Neural crest cell (in vitro differentiated cells): ENCODE measurements around the gene NFIA. TPM values are rescaled to one million over a fixed set of nuclear protein-coding genes. Genes with fewer than 3 reads are reported as not detected.

Source experiments
- DNase-seq: peaks from one replicate; pipeline ENCODE4 v3.0.0; 2021; ENCODE audit warnings: low read depth, mixed read lengths, low spot score
- H3K27ac Mint-ChIP-seq: one replicate; pipeline ENCODE4 v1.8.0; 2021; ENCODE audit warnings: mild to moderate bottlenecking, mixed read lengths; ENCODE audit not compliant: unreplicated experiment
- H3K27me3 Mint-ChIP-seq: 2 replicates; pipeline ENCODE4 v1.8.0; 2021; ENCODE audit warnings: low read depth, mild to moderate bottlenecking, mixed read lengths
- H3K36me3 Mint-ChIP-seq: 2 replicates; pipeline ENCODE4 v1.8.0; 2021; ENCODE audit warnings: low read depth, mild to moderate bottlenecking, mixed read lengths
- H3K4me1 Mint-ChIP-seq: 2 replicates; pipeline ENCODE4 v1.8.0; 2021; ENCODE audit warnings: mixed read lengths
- H3K4me3 Mint-ChIP-seq: one replicate; pipeline ENCODE4 v1.8.0; 2021; ENCODE audit warnings: mild to moderate bottlenecking, mixed read lengths
- H3K9me3 Mint-ChIP-seq: 2 replicates; pipeline ENCODE4 v1.8.0; 2021; ENCODE audit warnings: mixed read lengths
- CTCF ChIP-seq: fragments of 200-600 bp; sonication (generic); conservative IDR thresholded peaks from 2 replicates; pipeline ENCODE4 v1.5.0; 2021; ENCODE audit warnings: antibody characterized with exemption, mild to moderate bottlenecking
- total RNA-seq: library from RNA; stranded (reverse); gene quantifications from 2 replicates; pipeline ENCODE4 v1.2.1, GENCODE V29; 2021

NFIA gene
- total RNA-seq, 1 donor from 2014 or later: 3.4 TPM

GRCh38 chr1:61208831-61209230 lies 126.5 kb downstream of the NFIA start:
- Mint-ChIP-seq H3K27ac (no peak overlapping the region), H3K27me3 (no peaks in the 10 kb centered on the region), H3K9me3 (no peaks in the 10 kb centered on the region)

GRCh38 chr1:61210435-61211154 lies 128.2 kb downstream of the NFIA start:
- no peak for DNase-seq
- TF ChIP-seq CTCF: no peak
- no peak overlapping the region for H3K27ac Mint-ChIP-seq
- peaks cover 5% of the 10 kb centered on the region for H3K4me1 Mint-ChIP-seq
- H3K9me3 Mint-ChIP-seq: no peaks in the 10 kb centered on the region
- no peak overlapping the region for H3K4me3 Mint-ChIP-seq
- no peaks in the 10 kb centered on the region for H3K27me3 Mint-ChIP-seq
- no peaks in the 10 kb centered on the region for H3K36me3 Mint-ChIP-seq

More at GRCh38 chr1:61208831-61209230, 126.5 kb downstream of the NFIA start:
- Mint-ChIP-seq H3K36me3 (no peaks in the 10 kb centered on the region), H3K4me3 (no peak overlapping the region), H3K4me1 (peaks cover 5% of the 10 kb centered on the region)
- no peak for DNase-seq
- TF ChIP-seq CTCF: no peak

- no peaks in the 10 kb centered on the region for H3K36me3 Mint-ChIP-seq
- no peaks in the 10 kb centered on the region for H3K9me3 Mint-ChIP-seq
- H3K4me3 Mint-ChIP-seq: no peak overlapping the region
- peaks cover 5% of the 10 kb centered on the region for H3K4me1 Mint-ChIP-seq
- no peaks in the 10 kb centered on the region for H3K27me3 Mint-ChIP-seq
- no peak for TF ChIP-seq CTCF
- no peak overlapping the region for H3K27ac Mint-ChIP-seq
- DNase-seq: no peak
These were observed 131.1 kb downstream of the NFIA start for GRCh38 chr1:61213245-61214011.

GRCh38 chr1:61215119-61215518 lies 132.8 kb downstream of the NFIA start:
- Mint-ChIP-seq H3K36me3 (no peaks in the 10 kb centered on the region), H3K9me3 (no peaks in the 10 kb centered on the region), H3K27me3 (no peaks in the 10 kb centered on the region), H3K27ac (no peak overlapping the region), H3K4me3 (no peak overlapping the region), H3K4me1 (no peaks in the 10 kb centered on the region)
- TF ChIP-seq CTCF: no peak
- DNase-seq: no peak

GRCh38 chr1:61215676-61216289 lies 133.4 kb downstream of the NFIA start:
- no peaks in the 10 kb centered on the region for H3K9me3 Mint-ChIP-seq
- no peak overlapping the region for H3K27ac Mint-ChIP-seq
- no peak for TF ChIP-seq CTCF
- DNase-seq: no peak
- H3K27me3 Mint-ChIP-seq: no peaks in the 10 kb centered on the region
- H3K4me1 Mint-ChIP-seq: no peaks in the 10 kb centered on the region
- no peak overlapping the region for H3K4me3 Mint-ChIP-seq
- no peaks in the 10 kb centered on the region for H3K36me3 Mint-ChIP-seq
